K562 (cell line): ENCODE results near the gene AGPAT1. TPM values are rescaled to one million over a fixed set of nuclear protein-coding genes. Genes with fewer than 3 reads are reported as not detected.

Experiments used
- E2F3 ChIP-seq: fragments of 250-450 bp; sonication (Bioruptor Pico); IDR thresholded peaks from 2 replicates; pipeline ENCODE4 v1.4.0; 2020; ENCODE audit warnings: mild to moderate bottlenecking
- ELF4 ChIP-seq: fragments of 450-650 bp; formaldehyde crosslinking; IDR thresholded peaks from 2 replicates; pipeline ENCODE4 v1.4.0; 2022; ENCODE audit warnings: missing genetic modification characterization
- MAFG ChIP-seq: fragments of 450-650 bp; conservative IDR thresholded peaks from 2 replicates; pipeline ENCODE4 v1.6.1; 2016; ENCODE audit warnings: missing genetic modification characterization, missing compliant biosample characterization
- MECOM ChIP-seq: fragments of 250-450 bp; sonication (Bioruptor Pico); IDR thresholded peaks from 2 replicates; pipeline ENCODE4 v1.8.0; 2022; ENCODE audit warnings: inconsistent platforms
- NR4A1 ChIP-seq, 2 experiments: fragments of 250-450 bp in 1 of 2; fragments of 450-650 bp in 1 of 2; sonication (Bioruptor Pico) in 1 of 2; IDR thresholded peaks; 2 replicates each; pipeline versions ENCODE4 v1.4.0 to v1.6.1; 2016 to 2020; ENCODE audit warnings: mild to moderate bottlenecking in 2 of 2, missing compliant biosample characterization in 1 of 2, missing genetic modification characterization in 1 of 2, moderate library complexity in 1 of 2
- PRMT5 ChIP-seq: sonication (generic); formaldehyde crosslinking; IDR thresholded peaks from 2 replicates; pipeline ENCODE4 v1.5.0; 2020; ENCODE audit warnings: missing genetic modification reagents
- ZNF217 ChIP-seq: sonication (generic); formaldehyde crosslinking; IDR thresholded peaks from 2 replicates; pipeline ENCODE4 v1.8.0; 2022; ENCODE audit warnings: mild to moderate bottlenecking, missing genetic modification reagents
- polyA plus RNA-seq, 8 experiments: library from polyadenylated mRNA; depleted of rRNA in 4 of 8; stranded (reverse) in 5 of 8; unstranded in 3 of 8; fragments of >200 nt; fragmentation: Nextera tagmentation in 2 of 8; fragmentation: Illumina TruSeq in 1 of 8; extraction: Ambion mirVana in 2 of 8; extraction: Trizol in 1 of 8; gene quantifications; 2 replicates each; pipeline versions ENCODE4 v1.2.1 to v1.2.3, GENCODE V29; 2011 to 2014; ENCODE audit warnings: inconsistent platforms in 1 of 8, missing spikeins in 1 of 8
- total RNA-seq, 7 experiments: library from RNA; depleted of rRNA in 6 of 7; stranded (reverse); fragments of >200 nt in 6 of 7; fragmentation: Illumina TruSeq in 2 of 7; extraction: Trizol in 2 of 7; gene quantifications; 2 replicates each; pipeline versions ENCODE4 v1.2.1 to v1.2.3, GENCODE V29; 2011 to 2021; ENCODE audit warnings: low replicate concordance in 1 of 7
- TF ChIP-seq, protein P1 (sequence below), 2 experiments: fragments of 450-650 bp in 1 of 2; sonication (generic) in 1 of 2; formaldehyde crosslinking in 1 of 2; IDR thresholded peaks; 2 replicates each; pipeline versions ENCODE4 v1.7.1 to v1.9.0; 2016 to 2022; ENCODE audit warnings: inconsistent platforms in 1 of 2, mild to moderate bottlenecking in 1 of 2, missing genetic modification reagents in 1 of 2
- TF ChIP-seq, protein P2 (sequence below): sonication (generic); formaldehyde crosslinking; IDR thresholded peaks from 2 replicates; pipeline ENCODE4 v1.5.0; 2020; ENCODE audit warnings: missing genetic modification reagents
- TF ChIP-seq, protein P3 (sequence below): fragments of 450-650 bp; IDR thresholded peaks from 2 replicates; pipeline ENCODE4 v1.6.1; 2018; ENCODE audit warnings: mild to moderate bottlenecking, low read depth; ENCODE audit not compliant: partially characterized antibody
- TF ChIP-seq, protein P4 (sequence below): fragments of 450-650 bp; IDR thresholded peaks from 2 replicates; pipeline ENCODE4 v1.6.1; 2014; ENCODE audit warnings: low read depth, mild to moderate bottlenecking, moderate library complexity, borderline replicate concordance

The AGPAT1 gene
- total and polyA plus RNA-seq, 9 of the 15 experiments (the other 6 are each of a cell fraction or from before 2014, with no cell fraction given) = 37.9 to 176 (median 69.4) TPM

DNA sequence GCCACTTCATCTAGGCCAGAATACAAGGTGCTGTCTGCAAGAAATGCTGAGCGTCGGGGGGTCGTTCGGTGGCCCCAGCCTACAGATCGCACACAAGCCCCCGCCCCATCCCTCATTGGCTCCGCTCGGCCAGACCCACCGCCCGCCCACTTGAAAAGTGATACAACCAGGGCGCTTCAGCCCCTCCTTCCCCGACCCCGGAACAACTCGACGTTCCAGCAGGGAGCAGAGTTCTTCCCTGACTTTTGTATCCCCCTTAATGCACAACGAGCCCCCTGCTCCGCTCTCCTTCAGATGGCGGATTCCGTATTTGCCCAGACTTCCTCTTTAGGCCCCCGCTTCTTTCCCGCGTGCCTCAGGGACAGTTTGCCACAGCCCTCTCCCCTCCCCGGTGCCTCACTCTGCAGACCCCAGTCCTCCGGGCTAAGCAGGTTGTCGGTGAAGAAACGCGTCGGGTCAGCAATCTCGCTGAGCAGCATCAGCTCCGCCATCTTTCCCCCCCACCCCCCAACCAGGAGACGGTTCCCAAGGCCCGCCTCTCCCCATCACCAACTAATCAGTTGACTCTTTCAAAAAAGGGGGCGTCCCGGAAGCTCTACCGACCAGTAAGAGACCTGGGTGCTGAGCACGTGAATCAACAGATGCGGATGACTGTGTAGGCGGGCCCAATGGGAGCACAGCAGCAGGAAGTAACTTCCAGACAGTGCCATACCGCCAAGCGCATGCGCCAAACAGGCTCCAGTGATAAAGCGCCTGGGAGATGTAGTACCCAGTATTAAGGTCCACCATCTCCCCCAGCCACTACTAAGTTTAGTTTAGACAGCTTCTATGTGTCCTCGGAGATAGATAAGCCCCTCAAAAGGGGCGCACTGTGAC lies 47.9 kb downstream of the AGPAT1 start, which contains the start of gene ATF6B (continued):
- TF ChIP-seq, protein P1, sequence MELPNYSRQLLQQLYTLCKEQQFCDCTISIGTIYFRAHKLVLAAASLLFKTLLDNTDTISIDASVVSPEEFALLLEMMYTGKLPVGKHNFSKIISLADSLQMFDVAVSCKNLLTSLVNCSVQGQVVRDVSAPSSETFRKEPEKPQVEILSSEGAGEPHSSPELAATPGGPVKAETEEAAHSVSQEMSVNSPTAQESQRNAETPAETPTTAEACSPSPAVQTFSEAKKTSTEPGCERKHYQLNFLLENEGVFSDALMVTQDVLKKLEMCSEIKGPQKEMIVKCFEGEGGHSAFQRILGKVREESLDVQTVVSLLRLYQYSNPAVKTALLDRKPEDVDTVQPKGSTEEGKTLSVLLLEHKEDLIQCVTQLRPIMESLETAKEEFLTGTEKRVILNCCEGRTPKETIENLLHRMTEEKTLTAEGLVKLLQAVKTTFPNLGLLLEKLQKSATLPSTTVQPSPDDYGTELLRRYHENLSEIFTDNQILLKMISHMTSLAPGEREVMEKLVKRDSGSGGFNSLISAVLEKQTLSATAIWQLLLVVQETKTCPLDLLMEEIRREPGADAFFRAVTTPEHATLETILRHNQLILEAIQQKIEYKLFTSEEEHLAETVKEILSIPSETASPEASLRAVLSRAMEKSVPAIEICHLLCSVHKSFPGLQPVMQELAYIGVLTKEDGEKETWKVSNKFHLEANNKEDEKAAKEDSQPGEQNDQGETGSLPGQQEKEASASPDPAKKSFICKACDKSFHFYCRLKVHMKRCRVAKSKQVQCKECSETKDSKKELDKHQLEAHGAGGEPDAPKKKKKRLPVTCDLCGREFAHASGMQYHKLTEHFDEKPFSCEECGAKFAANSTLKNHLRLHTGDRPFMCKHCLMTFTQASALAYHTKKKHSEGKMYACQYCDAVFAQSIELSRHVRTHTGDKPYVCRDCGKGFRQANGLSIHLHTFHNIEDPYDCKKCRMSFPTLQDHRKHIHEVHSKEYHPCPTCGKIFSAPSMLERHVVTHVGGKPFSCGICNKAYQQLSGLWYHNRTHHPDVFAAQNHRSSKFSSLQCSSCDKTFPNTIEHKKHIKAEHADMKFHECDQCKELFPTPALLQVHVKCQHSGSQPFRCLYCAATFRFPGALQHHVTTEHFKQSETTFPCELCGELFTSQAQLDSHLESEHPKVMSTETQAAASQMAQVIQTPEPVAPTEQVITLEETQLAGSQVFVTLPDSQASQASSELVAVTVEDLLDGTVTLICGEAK (IDR thresholded peaks at IDR 0.05) = peak; percentile 62
- TF ChIP-seq, protein P1 (CRISPR knock-in tag; IDR thresholded peaks at IDR 0.05) = no peak
- TF ChIP-seq MECOM (CRISPR knock-in tag) = 0 out of 2 replicates have a peak, but pooled peaks have one; percentile 24
- TF ChIP-seq PRMT5 = no peak
- no peak for TF ChIP-seq ZNF217 (CRISPR knock-in tag)
- TF ChIP-seq, protein P2, sequence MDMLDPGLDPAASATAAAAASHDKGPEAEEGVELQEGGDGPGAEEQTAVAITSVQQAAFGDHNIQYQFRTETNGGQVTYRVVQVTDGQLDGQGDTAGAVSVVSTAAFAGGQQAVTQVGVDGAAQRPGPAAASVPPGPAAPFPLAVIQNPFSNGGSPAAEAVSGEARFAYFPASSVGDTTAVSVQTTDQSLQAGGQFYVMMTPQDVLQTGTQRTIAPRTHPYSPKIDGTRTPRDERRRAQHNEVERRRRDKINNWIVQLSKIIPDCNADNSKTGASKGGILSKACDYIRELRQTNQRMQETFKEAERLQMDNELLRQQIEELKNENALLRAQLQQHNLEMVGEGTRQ (CRISPR knock-in tag) = peak; percentile 93
- TF ChIP-seq, protein P3, sequence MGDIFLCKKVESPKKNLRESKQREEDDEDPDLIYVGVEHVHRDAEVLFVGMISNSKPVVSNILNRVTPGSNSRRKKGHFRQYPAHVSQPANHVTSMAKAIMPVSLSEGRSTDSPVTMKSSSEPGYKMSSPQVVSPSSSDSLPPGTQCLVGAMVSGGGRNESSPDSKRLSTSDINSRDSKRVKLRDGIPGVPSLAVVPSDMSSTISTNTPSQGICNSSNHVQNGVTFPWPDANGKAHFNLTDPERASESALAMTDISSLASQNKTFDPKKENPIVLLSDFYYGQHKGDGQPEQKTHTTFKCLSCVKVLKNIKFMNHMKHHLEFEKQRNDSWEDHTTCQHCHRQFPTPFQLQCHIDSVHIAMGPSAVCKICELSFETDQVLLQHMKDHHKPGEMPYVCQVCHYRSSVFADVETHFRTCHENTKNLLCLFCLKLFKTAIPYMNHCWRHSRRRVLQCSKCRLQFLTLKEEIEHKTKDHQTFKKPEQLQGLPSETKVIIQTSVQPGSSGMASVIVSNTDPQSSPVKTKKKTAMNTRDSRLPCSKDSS = no peak
- TF ChIP-seq, protein P4, sequence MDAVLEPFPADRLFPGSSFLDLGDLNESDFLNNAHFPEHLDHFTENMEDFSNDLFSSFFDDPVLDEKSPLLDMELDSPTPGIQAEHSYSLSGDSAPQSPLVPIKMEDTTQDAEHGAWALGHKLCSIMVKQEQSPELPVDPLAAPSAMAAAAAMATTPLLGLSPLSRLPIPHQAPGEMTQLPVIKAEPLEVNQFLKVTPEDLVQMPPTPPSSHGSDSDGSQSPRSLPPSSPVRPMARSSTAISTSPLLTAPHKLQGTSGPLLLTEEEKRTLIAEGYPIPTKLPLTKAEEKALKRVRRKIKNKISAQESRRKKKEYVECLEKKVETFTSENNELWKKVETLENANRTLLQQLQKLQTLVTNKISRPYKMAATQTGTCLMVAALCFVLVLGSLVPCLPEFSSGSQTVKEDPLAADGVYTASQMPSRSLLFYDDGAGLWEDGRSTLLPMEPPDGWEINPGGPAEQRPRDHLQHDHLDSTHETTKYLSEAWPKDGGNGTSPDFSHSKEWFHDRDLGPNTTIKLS = no peak
- TF ChIP-seq NR4A1 (CRISPR knock-in tag; IDR thresholded peaks at IDR 0.05) = no peak
- no peak for TF ChIP-seq NR4A1 (tag; IDR thresholded peaks at IDR 0.05)
- TF ChIP-seq E2F3 (CRISPR knock-in tag) = no peak
- peak; percentile 74 for TF ChIP-seq MAFG (tag)
- TF ChIP-seq ELF4 (CRISPR knock-in tag) = no peak
